NCI-H128 (cell line): ENCODE results near the gene ADAMTS2.

Source experiments
- DNase-seq: peaks from one replicate; lab custom pipeline; 2025; ENCODE audit not compliant: unreplicated experiment; lab: John Stamatoyannopoulos, UW

The ADAMTS2 gene

DNA sequence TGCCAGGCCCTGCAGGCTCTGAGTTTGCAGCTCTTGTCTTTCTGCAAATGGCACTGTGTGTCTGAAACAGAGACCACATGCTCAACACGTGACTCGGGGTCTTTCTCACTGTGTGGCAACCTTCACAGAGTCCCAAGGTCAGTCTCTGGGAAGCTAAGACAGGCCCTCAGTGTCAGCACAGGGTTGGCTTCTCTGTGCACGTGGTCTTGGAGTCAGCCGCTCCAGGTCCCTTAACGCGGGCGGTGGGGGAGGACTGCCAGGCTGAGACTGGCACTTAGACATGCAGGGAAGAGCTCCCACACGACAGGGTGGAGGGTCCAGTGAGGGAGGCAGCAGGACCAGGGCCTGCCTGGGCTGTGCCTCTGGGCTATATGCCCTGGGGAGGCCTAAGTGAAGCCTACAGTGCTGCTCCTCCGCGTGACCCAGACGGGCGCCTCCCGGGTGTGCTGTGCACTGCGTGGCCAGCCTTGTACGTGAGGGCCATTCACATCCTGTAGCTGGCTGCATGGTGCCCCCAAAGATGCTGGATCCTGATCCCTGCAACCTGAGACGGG lies 76.8 kb downstream of the ADAMTS2 start:
- no peak for DNase-seq

DNA sequence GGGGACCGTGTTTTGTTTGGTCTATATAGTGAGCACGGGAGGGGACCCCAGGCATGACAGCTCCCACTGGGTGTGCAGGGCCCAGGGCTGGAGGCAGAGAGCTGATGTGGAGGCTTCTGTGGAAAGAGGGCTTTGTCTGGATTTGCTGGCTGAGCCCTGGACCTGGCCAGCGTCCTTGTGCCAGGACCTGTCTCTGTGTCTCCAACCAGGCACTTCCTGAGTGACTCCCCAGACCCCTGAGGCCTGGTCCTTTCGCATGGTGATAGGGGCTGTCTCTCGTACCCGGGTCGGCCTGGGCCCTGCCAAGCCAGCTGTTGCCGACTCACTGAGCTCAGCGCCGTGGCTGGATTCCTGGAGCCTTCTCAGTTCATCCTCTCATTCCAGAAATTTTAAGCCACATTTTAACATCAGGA lies 77.6 kb downstream of the ADAMTS2 start:
- DNase-seq: no peak

DNA sequence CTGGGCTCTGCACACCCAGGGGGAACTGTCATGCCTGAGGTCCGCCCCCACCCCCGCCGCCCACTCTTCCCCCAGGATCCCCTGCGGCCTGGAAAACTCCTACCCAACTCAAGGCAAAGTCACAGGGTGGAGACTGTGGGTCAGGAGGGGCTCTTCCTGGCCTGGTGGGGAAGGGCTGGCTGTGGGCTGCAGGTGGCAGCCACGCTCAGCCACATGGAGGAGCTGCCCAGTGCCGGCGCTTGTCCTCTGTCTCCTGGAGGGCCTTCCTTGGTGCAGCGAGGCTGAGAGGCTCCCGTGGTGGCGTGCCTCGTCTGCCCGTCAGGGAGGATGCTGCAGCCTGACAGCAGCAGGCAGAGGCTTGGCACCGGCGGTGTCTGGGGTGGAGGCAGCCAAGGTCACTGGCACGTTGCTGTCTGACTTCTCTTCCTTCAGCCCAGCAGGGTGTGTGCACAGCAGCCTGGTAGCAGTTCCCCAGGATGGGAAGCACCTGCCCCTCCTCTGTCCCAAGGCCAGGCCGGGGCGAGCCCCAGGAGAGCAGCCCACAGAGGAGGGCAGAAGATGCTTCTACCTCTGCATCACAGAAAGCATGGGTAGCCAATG lies 78.1 kb downstream of the ADAMTS2 start:
- no peak for DNase-seq

DNA sequence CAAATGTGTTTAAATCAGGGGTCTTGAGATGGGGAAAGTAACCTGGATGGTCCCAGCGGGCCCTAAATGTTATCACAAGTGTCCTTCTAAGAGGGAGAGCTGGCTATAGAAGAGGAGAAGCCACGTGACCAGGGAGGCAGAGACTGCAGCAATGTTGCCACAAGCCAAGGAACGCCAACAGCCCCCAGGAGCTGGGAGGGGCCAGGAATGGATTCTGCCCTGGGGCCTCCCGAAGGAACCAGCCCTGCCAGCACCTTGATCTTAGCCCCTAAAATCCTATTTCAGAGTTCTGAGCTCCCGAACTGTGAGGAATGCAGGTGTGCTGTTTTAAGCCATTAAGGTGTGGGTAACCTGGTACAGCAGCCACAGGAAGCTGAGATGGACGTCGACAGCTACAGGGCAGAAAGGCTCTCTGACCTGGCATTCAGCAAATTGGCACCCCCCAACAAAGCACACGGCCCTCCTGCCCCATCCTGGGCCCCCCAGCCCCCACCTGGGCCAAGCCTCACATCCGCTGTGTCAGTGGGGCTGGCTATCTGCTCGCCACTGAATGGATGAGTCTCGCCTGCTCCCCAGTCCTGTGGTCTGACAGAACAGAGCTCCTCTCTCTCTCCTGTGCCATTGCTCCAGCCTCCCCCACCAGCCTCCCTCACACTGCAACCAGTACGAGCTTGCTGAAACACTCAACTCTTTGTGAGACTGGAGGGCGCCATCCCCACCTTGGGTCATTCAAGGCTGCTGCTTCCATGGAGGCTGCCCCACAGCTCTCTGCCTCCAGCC lies 78.8 kb downstream of the ADAMTS2 start:
- DNase-seq: no peak

DNA sequence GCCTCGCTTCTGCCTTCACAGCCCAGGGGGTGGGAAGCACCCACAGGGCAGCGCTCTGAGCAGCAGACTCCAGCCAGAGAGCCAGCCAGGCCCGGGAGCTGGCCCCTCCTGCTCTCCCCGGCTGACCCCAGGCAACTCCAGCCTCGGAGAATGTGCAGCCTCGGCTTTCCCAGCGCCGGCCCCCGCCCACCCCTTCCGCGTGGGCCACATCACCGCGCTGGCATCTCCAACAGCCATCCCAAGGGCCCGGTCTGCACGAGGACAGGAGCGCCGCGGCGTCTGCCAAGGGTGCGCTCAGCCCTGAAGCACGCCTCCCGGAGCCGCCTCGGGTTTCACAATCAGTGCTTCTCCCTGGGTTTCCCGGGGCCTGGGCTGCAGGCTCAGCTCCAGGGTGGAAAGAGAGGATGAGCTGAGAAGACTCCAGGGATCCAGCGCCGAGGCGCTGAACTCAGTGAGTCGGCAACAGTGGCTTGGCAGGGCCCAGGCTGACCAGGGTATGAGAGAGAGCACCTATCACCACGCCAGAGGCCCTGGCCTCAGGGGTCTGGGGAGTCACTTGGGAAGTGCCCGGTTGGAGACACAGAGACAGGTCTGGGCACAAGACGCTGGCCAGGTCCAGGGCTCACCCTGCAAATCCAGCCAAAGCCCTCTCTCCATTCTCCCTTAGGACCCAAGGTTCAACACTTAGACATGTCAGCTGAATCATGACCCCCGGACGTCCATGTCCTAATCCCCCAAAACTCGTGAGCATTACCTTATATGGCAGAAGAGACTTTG lies 79.6 kb downstream of the ADAMTS2 start:
- DNase-seq: peak; percentile 2

DNA sequence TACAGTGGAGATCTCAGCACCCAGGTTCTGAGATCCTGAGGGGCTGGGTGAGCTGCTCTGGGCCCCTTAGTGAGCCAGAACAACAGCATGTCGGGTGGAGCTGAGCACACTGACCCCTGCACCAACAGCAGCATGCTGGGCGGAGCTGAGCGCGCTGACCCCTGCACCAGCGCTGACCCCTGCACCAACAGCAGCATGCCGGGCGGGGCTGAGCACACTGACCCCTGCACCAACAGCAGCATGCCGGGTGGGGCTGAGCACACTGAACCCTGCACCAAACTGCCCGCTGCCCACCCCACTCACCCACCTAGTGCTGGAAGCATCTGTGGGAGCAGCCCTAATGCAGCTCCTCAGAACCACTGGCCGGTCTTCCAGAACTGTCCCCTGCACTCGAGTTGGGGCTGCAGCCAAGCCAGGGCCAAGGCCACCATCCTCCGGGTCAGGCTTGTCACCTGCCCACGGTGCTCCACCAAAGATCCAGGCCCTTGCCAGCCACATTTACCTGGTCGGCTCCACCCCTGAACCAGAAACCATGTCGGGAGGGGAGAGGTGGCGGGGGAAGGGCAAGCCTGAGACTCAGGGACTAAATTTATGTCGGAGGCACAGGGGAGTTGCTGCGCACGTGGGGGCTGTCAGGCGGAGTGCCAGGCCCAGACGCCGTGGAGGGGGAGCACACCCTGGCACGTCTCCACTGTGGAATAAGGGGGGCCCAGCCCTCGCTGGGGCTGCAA lies 80.3 kb downstream of the ADAMTS2 start:
- DNase-seq: no peak

DNA sequence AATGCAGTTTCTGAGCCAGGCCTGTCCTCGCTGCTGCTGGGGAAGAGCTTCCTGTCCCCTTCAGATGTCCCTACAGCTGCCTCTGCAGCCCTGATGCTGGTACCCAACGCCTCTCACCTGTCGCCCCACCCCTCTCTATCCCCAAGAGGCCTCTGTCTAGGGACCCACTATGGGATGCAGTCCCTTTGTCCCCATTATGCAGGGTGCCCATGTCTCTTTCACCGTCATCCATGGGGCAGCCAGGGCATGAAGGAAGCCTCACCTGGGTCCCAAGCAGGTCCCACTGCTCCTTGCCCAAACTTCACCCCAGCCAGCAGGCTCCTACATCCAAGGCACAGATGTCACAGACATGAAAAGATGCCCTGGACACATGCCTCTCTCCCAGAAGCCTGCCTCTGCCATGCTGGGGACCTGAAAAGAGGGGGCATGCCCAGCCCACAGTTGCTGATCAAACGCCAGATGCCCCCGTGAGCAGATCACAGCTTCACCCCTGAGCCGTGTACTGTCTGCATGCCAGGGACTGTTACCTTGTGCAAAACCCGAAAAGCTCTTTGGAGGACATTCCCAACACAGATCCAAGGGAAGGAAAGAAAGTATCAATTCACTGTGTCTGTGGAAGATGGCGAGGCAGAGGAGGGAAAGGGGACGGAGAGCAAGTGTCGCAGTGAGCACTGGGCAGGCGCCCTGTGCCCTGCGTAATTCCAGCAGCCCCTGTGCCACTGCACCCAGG lies 81.0 kb downstream of the ADAMTS2 start:
- DNase-seq: no peak

DNA sequence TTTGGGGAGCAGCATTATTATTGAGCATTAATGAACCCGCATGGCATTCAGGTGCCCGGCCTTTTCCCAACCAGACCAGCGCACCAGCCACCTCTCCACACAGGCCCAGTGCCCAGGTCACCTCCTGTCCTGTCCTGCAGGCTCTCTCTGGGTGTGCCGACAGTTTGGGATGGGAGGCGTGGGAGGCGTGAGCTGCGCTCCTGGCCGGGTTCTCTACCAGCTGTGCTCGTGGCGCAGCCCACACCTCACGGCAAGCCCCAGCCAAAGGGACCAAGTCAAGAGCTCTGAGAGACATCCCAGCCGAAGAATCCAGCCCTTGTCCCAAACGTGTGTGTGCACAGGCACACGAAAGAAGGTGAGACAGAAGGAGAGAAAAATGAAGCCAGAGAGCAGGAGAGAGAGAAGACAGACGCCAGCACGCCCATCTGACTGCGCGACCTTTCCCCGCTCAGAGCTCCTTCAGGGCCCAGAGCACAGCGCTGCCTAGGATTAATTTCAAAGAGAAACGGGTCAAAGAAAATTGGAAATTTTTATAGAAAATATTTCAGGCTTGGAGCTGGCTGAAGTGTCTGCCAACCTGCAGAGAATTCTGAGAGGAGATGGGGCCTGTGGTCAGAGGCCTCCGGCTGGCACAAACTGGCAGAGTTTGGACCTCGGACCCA lies 81.7 kb downstream of the ADAMTS2 start:
- no peak for DNase-seq

DNA sequence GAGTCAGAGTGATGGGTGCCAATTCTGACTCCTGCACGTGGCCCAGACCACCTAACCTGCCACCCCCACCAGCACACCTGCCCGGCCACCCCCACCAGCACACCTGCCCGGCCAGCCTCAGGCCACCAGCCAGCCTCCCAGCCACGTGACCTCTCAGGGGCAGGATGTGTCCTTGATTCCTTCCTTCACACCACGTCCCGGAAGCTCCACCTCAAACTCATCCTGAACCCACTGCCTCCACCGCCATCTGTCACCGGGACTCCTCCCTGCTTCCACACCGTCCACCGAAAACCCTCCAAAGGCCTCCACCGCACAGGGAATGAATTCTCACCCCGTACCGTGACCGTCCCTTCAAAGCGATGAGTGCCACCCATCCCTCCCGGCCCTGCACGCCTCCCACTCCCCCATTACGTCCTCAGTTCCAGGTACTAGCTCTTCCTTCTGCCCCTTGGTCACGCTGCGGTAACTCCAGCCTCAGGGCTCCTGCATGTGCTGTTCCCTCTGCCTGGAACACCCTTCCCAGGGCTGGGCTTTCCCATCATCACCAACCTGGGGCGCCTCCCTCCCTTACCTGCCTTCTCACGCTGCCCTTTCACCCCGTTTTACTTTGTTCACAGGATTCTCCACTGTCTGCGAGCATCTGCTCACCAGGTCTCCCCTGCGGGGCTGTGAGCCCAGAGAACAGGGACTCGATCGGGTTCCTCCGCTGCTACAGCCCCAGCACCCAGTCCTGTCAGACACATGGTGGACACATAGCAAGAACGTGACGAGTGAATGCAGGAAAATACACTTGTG lies 82.9 kb downstream of the ADAMTS2 start:
- no peak for DNase-seq

DNA sequence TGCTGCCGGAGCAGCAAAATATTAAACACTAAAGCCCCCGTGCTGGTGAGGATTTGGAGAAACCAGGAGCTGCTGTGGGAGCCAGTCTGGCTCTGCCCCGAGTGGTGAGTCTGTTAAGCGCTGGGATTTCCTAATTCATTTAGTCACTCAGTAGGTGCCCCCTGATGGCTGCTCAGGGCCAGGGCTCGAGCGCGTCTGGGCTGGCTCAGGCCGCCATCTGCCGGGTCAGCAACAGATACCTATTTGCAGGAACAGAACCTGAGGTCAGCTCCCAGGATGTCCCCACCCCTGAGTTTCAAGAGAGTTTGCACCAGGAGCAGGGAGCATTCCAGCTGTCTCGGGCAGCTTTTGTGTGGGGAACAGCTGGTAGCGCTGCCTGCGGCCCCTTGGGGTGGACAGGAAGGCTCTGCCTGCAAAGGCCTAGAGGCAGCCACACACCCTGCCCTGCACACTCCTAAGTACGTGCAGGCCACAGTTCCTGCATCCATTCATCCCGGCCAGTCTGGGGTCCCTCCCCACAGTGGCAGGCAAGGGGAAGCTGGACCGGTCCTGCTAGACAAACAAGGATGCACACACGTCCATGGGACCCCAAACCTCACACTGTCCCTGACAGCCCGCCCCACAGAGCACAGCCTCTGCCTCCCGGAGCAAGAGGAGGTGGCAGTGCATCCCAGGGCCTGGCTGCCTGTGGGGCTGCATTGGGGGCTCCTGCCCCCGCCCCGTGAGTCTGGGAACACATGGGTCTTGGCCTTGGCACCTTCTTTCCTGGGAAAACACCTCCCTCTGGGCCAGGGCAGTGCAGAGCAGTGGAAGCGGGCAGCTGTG lies 83.7 kb downstream of the ADAMTS2 start:
- no peak for DNase-seq

DNA sequence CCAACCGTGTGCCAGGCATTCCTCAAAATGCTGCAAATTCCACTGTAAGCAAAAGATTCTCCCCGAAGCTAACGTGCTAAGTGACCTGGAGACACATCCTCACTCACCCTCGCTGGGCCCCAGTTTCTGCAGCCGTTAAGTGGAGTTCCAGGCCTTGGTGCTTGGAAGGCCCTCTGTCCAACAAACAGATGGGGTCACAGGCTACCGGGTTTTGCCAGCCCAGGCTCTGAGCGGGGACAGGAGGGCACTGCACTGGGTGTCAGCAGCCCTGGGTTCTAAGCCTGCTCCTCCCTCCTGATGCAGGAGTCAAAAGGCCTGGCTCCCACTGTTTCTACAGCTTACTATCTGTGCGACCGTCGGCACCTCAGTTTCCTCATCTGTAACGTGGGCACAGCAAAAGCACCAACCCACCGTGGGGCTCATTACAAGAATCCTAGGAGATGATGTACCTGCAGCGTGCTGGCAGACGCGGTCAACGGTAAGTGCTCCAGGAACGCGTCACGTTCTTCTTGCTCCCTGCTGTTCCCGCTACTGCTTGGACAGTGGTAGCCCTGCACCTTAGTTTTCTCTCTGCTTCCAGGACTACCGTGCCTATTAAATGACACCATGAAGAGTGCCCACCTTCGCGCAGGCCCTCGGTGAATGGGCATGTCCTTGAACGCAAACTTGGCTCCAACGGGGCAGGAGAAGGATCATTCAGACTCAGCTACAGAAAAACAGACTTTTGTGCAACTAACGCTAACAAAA lies 84.8 kb downstream of the ADAMTS2 start:
- DNase-seq: no peak

DNA sequence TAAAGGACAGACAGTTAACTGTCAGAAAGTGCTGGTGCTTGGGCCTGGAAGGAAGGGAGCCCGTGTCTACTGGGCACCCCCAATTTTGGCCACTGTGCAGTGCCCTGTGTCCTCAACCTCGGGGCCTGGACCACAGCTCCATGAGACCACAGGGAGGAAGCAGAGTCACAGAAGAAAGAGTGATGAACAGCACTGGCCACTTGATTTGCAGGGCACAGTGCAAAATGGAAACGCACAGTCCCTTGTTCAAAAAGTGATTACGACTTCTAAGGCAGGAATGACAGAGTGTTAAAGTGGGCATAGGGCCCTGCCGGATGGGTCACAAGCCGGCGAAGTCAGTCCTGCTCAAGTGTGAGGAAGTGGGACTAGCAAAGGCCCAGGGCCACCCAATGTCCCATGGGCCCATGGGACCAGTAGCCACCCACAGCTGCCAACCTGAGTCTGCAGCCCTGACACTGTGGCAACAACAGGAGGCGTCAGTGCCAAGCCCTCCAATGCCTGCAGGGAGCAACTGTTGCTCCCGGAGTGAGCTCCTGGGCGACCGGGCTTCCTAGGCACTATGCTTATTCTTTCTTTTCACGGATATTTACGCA lies 85.4 kb downstream of the ADAMTS2 start:
- no peak for DNase-seq

DNA sequence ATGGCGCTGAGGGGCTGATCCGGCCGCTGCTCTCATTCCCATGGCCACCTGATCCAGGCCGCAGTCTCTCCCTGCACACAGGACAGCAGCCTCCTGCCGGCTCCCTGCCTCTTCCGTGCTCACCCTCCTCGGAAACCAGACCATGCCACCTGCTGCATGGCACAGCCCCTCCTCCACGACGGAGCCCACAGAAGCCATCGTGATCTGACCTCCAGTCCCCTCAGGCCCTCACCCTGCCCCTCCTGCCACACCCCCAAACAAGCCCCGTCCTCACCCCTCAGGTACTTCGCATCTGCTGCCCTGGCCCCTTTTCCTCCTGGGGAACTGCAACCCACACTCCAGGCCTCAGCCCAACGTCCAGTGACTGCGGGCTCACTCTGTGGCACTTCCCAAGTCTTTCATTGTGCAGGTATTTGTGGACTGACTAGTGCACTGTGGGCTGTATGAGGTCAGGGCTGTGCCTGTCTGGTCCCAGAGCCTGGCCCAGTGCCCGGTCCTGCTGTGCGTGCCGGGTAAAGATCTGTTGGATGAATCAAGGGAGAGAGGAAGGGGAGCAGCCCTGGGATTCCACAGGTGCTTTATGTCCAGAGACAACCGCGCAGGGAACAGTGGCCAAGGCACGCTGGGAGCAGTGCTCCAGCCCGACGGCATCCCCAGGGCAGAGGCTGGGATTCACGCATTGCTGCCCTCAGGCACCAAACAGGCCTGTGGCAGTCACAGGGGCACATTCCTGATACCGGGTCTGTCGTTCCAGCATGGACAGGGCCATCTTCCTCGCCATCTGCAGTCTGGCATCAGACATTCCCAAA lies 86.1 kb downstream of the ADAMTS2 start:
- no peak for DNase-seq

DNA sequence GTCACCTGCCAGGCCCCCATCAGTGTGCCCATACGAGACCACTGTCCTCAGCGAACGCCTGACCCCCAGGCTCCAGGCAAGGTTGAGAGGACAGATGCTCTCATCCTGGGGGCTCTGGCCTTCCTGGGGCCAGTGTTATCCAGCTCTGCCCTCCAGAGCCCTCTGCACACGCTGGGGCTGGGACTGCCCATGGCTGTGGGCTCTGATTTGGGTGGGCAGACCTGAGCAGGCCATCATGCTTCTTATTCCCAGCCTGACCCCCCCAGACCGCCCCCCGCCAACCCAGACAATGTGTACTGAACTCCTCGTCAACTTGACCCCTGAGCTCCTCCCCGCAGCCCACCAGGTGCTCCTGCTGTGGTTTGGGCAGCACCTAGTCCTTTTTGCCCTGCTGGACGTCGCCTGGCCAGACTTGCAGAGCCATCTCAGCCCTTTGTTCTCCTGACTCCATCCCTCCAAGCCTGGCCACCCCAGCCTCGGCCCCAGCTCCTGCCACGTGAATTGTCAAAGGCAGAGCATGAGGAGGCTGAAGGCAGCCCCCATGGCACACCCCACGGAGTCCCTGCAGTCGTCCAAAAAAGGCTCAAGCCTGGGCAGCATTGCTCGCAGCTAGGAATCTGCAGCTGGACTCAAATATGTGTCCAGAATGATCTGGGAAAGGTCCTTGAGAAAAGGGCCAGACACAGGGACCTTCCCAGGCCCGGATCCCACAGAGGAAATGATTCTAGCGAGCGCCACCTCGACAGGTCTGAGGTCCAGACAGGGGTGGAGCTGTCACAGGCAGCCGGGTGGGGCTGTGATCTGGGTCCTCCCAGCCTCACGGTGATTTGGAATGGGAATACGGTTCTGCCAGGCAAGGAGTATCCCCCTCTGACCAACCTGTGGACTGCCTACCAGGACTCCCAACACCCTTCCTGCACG lies 87.0 kb downstream of the ADAMTS2 start:
- DNase-seq: no peak

DNA sequence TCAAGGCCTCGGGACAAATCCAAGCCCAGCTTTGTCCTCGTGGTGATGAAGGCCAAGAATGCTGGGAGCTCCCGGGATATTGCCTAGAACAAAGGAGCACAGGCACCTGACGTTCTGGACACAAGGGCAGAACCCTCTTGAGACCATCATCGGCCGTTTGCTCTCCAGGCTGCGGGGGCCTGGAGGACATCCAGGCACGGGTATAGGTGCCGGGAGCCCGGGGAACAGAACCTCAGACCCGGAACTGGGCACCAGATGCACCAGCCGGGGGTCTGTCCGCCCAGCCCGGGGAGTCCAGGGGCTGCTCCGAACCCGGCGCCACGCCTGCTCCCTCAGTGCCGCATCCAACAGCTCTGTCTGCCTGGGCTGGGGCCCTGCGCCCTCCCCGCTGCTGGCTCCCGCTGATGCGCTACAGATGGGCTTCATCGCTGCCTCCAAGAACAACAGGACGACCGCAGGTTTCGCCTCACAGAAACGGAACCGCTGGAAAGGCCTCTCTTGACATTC lies 88.0 kb downstream of the ADAMTS2 start:
- DNase-seq: no peak
